Measurements from ENCODE around the gene PRR36.
A peak's percentile ranks its signal among the peaks of the same experiment; 100 is the strongest.
"Not testable (repeated sequence)": the region's sequence is repeated elsewhere in the genome, so short reads cannot be mapped to it uniquely, and the experiment has no call there.

PRR36 gene

DNA sequence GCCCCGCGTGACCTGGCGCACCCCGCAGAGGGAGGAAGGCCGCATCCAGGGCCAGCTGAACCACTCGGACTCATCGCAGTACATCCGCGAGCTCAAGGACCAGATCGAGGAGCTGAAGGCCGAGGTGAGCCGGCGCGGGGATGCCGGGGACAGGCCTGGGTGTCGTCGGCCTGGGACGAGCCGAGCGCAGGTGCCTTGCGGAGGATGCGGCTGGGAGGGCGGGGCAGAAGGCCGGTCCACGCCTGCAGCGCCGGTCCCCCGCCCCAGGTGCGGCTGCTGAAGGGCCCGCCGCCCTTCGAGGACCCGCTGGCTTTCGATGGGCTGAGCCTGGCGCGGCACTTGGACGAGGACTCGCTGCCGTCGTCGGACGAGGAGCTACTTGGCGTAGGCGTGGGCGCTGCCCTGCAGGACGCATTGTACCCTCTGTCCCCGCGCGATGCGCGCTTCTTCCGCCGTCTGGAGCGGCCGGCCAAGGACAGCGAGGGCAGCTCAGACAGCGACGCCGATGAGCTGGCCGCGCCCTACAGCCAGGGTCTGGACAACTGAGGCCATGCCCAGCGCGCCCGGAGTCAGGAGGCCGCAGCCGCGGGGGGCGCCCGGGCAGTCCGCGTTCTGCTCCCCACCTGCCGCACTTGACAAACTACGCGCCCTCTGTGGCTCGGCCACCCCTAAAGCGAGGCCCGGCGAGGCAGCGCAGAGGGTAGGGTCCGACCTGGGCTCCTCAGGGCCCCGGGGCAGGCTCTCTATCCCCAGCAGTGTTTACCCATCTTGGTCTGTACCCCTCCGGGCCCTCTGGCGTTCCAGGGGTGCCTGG lies 10.8 kb downstream of the PRR36 start:
- no peak for TF ChIP-seq Cebpa-rat (IDR thresholded peaks at IDR 0.05)
- peak overlapping the region in 8 of 11 experiments; percentile 2 to 62 (median 30); a peak in 13 of 22 replicates for H3K4me2 ChIP-seq

GRCh38 chr19:7862413-7862951 lies 11.7 kb downstream of the PRR36 start:
- H3K4me3 ChIP-seq = peak overlapping the region; percentile 45 to 67 (median 53)
- H3K27me3 ChIP-seq = peaks cover 42 to 63% (median 51%) of the 10 kb centered on the region in 11 experiments
- H3K4me1 ChIP-seq = peaks cover 40 to 71% (median 61%) of the 10 kb centered on the region in 10 experiments
- H3K36me3 ChIP-seq = no peaks in the 10 kb centered on the region
- H3K4me2 ChIP-seq = peak overlapping the region; percentile 94 to 100 (median 99)
- peaks cover 0 to 75% (median 26%) of the 10 kb centered on the region in 11 experiments; a peak in 17 of 22 replicates for H4K20me1 ChIP-seq
- no peaks in the 10 kb centered on the region for H3K9me3 ChIP-seq (replicated peaks in 1 of 11)
- no peak for TF ChIP-seq Cebpa-rat (IDR thresholded peaks at IDR 0.05)
- peak overlapping the region in 8 of 11 experiments; percentile 8 to 62 (median 48); a peak in 6 of 22 replicates for H3K9ac ChIP-seq
- H3K27ac ChIP-seq = no peak overlapping the region

More for the DNA sequence above, 10.8 kb downstream of the PRR36 start:
- Histone ChIP-seq H4K20me1 (peaks cover 0 to 69% (median 27%) of the 10 kb centered on the region in 11 experiments; a peak in 17 of 22 replicates), H3K9me3 (replicated peaks in 1 of 11) (no peaks in the 10 kb centered on the region), H3K27ac (no peak overlapping the region), H3K9ac (no peak overlapping the region), H3K4me3 (no peak overlapping the region), H3K4me1 (peaks cover 36 to 71% (median 60%) of the 10 kb centered on the region in 10 experiments), H3K27me3 (peaks cover 40 to 63% (median 47%) of the 10 kb centered on the region in 11 experiments), H3K36me3 (no peaks in the 10 kb centered on the region)

DNA sequence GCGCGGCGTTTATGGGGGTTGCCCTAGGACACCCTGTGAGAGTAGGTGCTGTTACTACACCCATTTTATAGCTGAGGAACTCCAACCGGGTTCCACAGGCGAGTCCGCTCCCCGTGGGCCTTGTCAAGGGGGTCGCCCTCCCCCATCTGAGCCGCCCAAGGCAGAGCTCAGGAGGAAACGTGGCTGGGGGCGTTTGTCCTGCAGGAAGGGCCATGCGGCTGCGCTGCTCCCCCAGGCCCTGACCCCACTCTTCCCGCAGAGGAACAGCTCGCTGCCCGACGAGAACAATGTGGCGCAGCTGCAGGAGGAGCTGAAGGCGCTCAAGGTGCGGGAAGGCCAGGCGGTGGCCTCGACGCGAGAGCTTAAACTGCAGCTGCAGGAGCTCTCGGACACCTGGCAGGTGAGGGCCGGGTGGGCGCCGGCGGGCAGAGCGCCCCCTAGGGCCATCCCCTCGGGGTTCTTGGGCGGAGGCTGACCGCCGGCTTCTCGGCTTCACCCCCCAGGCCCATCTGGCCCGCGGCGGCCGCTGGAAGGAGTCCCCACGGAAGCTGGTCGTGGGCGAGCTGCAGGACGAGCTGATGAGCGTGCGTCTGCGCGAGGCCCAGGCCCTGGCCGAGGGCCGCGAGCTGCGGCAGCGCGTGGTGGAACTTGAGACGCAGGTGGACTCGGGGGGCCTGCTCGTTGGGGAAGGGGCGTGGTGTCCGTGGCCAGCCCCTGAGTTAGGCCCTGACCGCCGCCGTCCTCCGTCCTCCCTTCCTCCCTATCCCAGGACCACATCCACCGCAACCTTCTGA lies 12.4 kb downstream of the PRR36 start:
- Histone ChIP-seq H3K4me3 (peak overlapping the region; percentile 45 to 67 (median 53)), H3K4me1 (peaks cover 40 to 70% (median 59%) of the 10 kb centered on the region in 10 experiments), H3K4me2 (peak overlapping the region; percentile 94 to 100 (median 99)), H3K9me3 (replicated peaks in 1 of 11) (no peaks in the 10 kb centered on the region), H3K27ac (no peak overlapping the region), H3K27me3 (peaks cover 42 to 65% (median 53%) of the 10 kb centered on the region in 11 experiments), H4K20me1 (peaks cover 0 to 74% (median 26%) of the 10 kb centered on the region in 11 experiments; a peak in 17 of 22 replicates), H3K36me3 (no peaks in the 10 kb centered on the region), H3K9ac (peak overlapping the region in 9 of 11 experiments; percentile 8 to 62 (median 47); a peak in 11 of 22 replicates)
- TF ChIP-seq Cebpa-rat (IDR thresholded peaks at IDR 0.05) = no peak

- Histone ChIP-seq H4K20me1 (peaks cover 0 to 79% (median 26%) of the 10 kb centered on the region in 11 experiments; a peak in 17 of 22 replicates), H3K4me3 (no peak overlapping the region), H3K27ac (no peak overlapping the region), H3K36me3 (no peaks in the 10 kb centered on the region), H3K4me1 (peaks cover 40 to 70% (median 62%) of the 10 kb centered on the region in 10 experiments), H3K27me3 (peaks cover 42 to 65% (median 53%) of the 10 kb centered on the region in 11 experiments), H3K9ac (peak overlapping the region in 3 of 11 experiments; percentile 3 to 49 (median 8); a peak in 2 of 22 replicates), H3K9me3 (replicated peaks in 1 of 11) (no peaks in the 10 kb centered on the region), H3K4me2 (peak overlapping the region; percentile 94 to 100 (median 99); a peak in 21 of 22 replicates)
- TF ChIP-seq Cebpa-rat (IDR thresholded peaks at IDR 0.05) = no peak
Observed at GRCh38 chr19:7860714-7861618, 13.2 kb downstream of the PRR36 start.

DNA sequence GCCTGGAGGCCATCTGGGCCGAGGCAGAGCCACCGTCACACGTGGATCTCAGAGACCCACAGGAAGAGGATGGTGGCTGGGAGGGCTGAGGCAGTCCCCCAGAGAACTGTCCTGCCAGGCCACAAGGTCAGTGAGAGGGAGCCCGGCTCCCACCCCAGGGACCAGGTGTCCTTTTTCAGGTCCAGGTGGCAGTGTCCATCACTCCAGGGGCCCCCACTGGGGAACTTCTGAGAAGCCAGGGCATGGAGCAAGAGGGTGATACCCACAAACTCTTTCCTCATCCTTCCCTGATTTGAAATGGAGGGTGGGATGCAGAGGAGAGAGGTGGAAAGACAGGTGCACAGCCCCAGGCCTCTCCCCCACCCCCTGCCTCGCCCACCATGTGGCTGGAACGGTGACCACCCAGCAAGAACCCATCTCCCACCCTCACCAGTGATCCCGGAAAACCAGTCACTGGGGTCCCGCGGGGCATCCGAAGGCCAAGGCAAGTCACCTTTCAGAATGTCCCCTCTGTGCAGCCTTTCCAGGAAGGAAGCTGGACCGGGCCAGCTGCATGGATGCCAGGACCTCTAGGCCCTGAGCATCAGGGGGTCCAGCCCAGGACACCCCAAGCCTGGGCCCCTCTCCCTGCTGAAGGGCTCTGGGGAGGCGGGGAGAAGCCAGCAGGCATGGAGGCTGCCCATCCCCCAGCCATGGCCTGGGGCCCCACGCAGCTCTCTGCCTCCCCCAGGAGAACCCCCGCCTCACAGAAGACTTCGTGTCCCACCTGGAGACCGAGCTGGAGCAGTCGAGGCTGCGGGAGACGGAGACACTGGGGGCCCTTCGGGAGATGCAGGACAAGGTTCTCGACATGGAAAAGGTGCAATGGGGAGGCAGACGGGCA lies 14.1 kb downstream of the PRR36 start:
- no peaks in the 10 kb centered on the region for H3K36me3 ChIP-seq

DNA sequence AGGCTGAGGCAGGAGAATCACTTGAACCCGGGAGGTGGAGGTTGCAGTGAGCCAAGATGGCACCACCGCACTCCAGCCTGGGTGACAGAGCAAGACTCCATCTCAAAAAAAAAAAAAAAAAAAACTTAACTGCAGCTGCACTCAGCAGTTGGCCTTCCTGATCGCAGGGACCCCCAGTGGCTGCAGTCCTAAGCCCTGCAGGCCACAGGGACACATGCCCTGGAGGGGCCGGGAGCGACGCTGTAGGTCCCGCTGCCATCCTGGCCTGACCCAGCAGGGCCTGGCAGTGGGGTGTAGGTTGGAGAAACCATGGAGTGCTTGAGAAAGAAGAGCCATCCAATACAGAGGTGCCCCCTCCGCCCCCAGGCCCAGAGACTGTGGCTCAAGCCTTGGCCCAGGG lies 15.1 kb downstream of the PRR36 start:
- H4K20me1 ChIP-seq = peaks cover 0 to 65% (median 24%) of the 10 kb centered on the region in 11 experiments; a peak in 17 of 22 replicates
- not testable (repeated sequence) for H3K4me3 ChIP-seq; H3K27ac ChIP-seq; H3K9ac ChIP-seq; H3K36me3 ChIP-seq; H3K9me3 ChIP-seq (replicated peaks in 1 of 11)
- peak overlapping the region in 4 of 11 experiments; percentile 74 to 88 (median 84); a peak in 5 of 22 replicates for H3K4me2 ChIP-seq
- peaks cover 30 to 56% (median 47%) of the 10 kb centered on the region in 10 experiments for H3K4me1 ChIP-seq
- H3K27me3 ChIP-seq = peaks cover 28 to 49% (median 37%) of the 10 kb centered on the region in 11 experiments

More for the DNA sequence above, 14.1 kb downstream of the PRR36 start:
- Histone ChIP-seq H3K27me3 (peaks cover 38 to 58% (median 47%) of the 10 kb centered on the region in 11 experiments), H3K4me1 (peaks cover 34 to 65% (median 56%) of the 10 kb centered on the region in 10 experiments), H3K9me3 (replicated peaks in 1 of 11) (no peaks in the 10 kb centered on the region), H3K4me2 (peak overlapping the region in 2 of 11 experiments; percentile 98 to 99; a peak in 1 of 22 replicates), H3K27ac (no peak overlapping the region), H3K4me3 (no peak overlapping the region), H4K20me1 (peaks cover 0 to 73% (median 26%) of the 10 kb centered on the region in 11 experiments; a peak in 17 of 22 replicates), H3K9ac (no peak overlapping the region)
- no peak for TF ChIP-seq Cebpa-rat (IDR thresholded peaks at IDR 0.05)
